GM12801 (cell line): ENCODE data around the gene SLK.

Experiments
- TF ChIP-seq, protein P1 (sequence below): IDR thresholded peaks from one replicate; pipeline ENCODE4 v1.5.1; 2011; ENCODE audit warnings: control low read depth; ENCODE audit not compliant: insufficient read length; ENCODE audit errors: extremely low read depth

SLK gene

GRCh38 chr10:104025524-104025923 is 58.6 kb downstream of the SLK start:
- TF ChIP-seq, protein P1, sequence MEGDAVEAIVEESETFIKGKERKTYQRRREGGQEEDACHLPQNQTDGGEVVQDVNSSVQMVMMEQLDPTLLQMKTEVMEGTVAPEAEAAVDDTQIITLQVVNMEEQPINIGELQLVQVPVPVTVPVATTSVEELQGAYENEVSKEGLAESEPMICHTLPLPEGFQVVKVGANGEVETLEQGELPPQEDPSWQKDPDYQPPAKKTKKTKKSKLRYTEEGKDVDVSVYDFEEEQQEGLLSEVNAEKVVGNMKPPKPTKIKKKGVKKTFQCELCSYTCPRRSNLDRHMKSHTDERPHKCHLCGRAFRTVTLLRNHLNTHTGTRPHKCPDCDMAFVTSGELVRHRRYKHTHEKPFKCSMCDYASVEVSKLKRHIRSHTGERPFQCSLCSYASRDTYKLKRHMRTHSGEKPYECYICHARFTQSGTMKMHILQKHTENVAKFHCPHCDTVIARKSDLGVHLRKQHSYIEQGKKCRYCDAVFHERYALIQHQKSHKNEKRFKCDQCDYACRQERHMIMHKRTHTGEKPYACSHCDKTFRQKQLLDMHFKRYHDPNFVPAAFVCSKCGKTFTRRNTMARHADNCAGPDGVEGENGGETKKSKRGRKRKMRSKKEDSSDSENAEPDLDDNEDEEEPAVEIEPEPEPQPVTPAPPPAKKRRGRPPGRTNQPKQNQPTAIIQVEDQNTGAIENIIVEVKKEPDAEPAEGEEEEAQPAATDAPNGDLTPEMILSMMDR = no peak

DNA sequence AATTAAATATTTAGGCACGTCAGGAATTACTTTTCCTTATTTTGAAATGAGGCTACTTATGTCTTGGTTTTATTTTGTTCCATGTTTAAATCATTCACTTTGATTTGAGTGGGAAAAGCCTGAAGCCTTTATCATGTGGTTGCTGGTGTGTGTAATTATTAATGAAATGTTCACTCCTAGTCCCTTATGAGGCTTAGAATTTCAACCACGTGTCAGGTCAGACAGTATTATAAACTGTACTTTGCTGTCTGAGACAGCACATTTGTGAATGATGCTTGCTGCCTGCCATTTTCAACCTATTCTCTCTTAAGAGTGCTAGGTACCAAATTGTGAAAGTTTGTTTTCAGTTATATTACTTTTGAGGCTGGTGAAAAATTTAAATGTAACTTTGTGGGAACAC is 59.8 kb downstream of the SLK start:
- TF ChIP-seq, protein P1 = no peak

DNA sequence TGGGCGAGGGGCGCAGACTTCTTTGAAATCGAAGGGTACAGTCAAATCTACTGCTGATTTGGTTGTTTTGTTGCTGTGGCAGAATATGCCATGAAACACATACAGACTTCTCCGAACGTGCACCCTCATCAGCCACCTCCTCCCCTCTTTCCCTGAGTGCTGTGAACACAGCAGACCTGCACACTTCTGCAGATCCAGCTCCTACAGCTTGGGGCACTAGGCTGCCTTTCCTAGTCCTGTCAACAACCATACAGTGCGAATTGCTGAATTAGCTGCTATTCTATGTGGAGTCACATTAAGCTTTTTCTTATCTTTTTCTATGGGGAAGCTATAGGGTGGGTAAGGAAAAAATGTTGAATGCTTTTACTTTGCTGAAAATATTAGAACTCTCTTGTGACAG is 61.2 kb downstream of the SLK start:
- TF ChIP-seq, protein P1 = no peak

GRCh38 chr10:104028823-104029520 is 62.0 kb downstream of the SLK start:
- TF ChIP-seq, protein P1 = no peak

DNA sequence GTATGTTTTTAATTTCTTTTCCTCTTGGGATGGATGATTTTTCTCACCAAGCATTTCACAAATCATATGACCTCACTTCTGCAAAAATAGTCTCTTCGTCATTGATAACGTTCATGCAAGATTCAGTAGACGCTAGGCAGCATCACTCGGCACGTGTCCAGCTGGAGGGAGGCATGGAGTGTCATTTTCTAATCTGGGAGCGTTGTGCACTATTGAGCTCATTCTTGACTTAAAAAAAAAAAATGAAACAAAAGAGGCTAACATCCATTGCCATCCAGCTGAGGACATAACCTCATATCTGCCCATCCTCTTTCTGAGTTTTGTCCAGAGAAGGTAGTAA is 62.6 kb downstream of the SLK start:
- TF ChIP-seq, protein P1 = no peak

DNA sequence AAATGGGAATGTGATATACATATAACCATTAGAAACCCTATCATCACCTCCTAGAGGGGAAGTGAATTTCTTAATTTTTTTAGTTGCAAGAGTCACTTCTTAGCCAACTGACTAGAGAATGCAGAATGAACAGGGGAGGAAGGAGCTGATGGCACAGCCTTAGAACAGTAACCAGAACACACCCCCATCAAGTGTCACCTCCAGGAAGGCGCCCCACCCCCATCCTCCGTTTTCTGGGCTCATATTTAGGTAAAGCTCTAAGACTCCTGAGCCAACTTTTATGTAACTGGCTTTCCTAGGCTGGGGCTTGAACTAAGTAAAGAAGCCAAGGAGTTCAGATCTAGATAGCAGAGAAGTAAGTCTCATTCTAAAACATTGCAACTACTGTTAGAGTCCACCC is 64.7 kb downstream of the SLK start:
- TF ChIP-seq, protein P1 = no peak

- TF ChIP-seq, protein P1 = no peak
These were observed 65.3 kb downstream of the SLK start for GRCh38 chr10:104032144-104032775.
